Measurements from ENCODE around the gene APBB2. TPM values are rescaled to one million over a fixed set of nuclear protein-coding genes. Genes with fewer than 3 reads are reported as not detected.
A peak's percentile ranks its signal among the peaks of the same experiment; 100 is the strongest.
"Not testable (repeated sequence)": the region's sequence is repeated elsewhere in the genome, so short reads cannot be mapped to it uniquely, and the experiment has no call there.

APBB2 gene
- total RNA-seq, 4 donors from 2014 or later: 42.4 to 95.8 (median 51.3) TPM

GRCh38 chr4:41148931-41149330 is 65.4 kb downstream of the APBB2 start:
- H3K4me1 ChIP-seq: peaks cover 34% of the 10 kb centered on the region
- no peak for DNase-seq (ENCODE audit: low spot score in 2 of 2)

GRCh38 chr4:41148292-41148691 is 66.0 kb downstream of the APBB2 start:
- no peak for DNase-seq (ENCODE audit: low spot score in 2 of 2)
- no peak overlapping the region for H3K27ac ChIP-seq
- 86% methylated on average over 4 of the region's 4 CpGs for WGBS

More at GRCh38 chr4:41148931-41149330, 65.4 kb downstream of the APBB2 start:
- H3K36me3 ChIP-seq: no peaks in the 10 kb centered on the region
- 57% methylated on average over 4 of the region's 4 CpGs for WGBS
- no peak for TF ChIP-seq POLR2A (IDR thresholded peaks at IDR 0.05)
- H3K9me3 ChIP-seq: no peaks in the 10 kb centered on the region
- no peak overlapping the region for H3K4me3 ChIP-seq
- no peaks in the 10 kb centered on the region for H3K27me3 ChIP-seq
- no peak overlapping the region for H3K27ac ChIP-seq

GRCh38 chr4:41147570-41147969 is 66.8 kb downstream of the APBB2 start:
- DNase-seq (ENCODE audit: low spot score in 2 of 2); H3K27me3 ChIP-seq; H3K4me3 ChIP-seq; H3K9me3 ChIP-seq; H3K36me3 ChIP-seq; H3K27ac ChIP-seq: not testable (repeated sequence)
- peaks cover 47% of the 10 kb centered on the region for H3K4me1 ChIP-seq
- 75% methylated on average over 3 of the region's 3 CpGs for WGBS

More at GRCh38 chr4:41148292-41148691, 66.0 kb downstream of the APBB2 start:
- Histone ChIP-seq H3K4me3 (no peak overlapping the region), H3K9me3 (no peaks in the 10 kb centered on the region), H3K4me1 (peaks cover 40% of the 10 kb centered on the region), H3K36me3 (no peaks in the 10 kb centered on the region), H3K27me3 (no peaks in the 10 kb centered on the region)
- TF ChIP-seq POLR2A (IDR thresholded peaks at IDR 0.05) (no peak), POLR2AphosphoS5 (IDR thresholded peaks at IDR 0.05) (no peak), CTCF (IDR thresholded peaks at IDR 0.05) (no peak), EP300 (IDR thresholded peaks at IDR 0.05) (no peak)

GRCh38 chr4:41146716-41147506 is 67.4 kb downstream of the APBB2 start:
- no peaks in the 10 kb centered on the region for H3K9me3 ChIP-seq
- peak overlapping the region; percentile 68 for H3K27ac ChIP-seq
- H3K4me1 ChIP-seq: peaks cover 54% of the 10 kb centered on the region
- TF ChIP-seq CTCF (IDR thresholded peaks at IDR 0.05): no peak
- no peak for TF ChIP-seq EP300 (IDR thresholded peaks at IDR 0.05)
- TF ChIP-seq POLR2A (IDR thresholded peaks at IDR 0.05): no peak
- H3K27me3 ChIP-seq: no peaks in the 10 kb centered on the region
- 69% methylated on average over 14 of the region's 14 CpGs for WGBS
- DNase-seq (ENCODE audit: low spot score in 2 of 2): no peak
- no peak overlapping the region for H3K4me3 ChIP-seq
- H3K36me3 ChIP-seq: no peaks in the 10 kb centered on the region

- WGBS: 79% methylated on average over 5 of the region's 5 CpGs
- H3K27me3 ChIP-seq: no peaks in the 10 kb centered on the region
- H3K4me1 ChIP-seq: peaks cover 59% of the 10 kb centered on the region
- no peaks in the 10 kb centered on the region for H3K36me3 ChIP-seq
- H3K9me3 ChIP-seq: no peaks in the 10 kb centered on the region
- no peak overlapping the region for H3K4me3 ChIP-seq
- no peak for DNase-seq (ENCODE audit: low spot score in 2 of 2)
- TF ChIP-seq POLR2A (IDR thresholded peaks at IDR 0.05) (no peak), EP300 (IDR thresholded peaks at IDR 0.05) (no peak), POLR2AphosphoS5 (IDR thresholded peaks at IDR 0.05) (no peak), CTCF (IDR thresholded peaks at IDR 0.05) (no peak)
- H3K27ac ChIP-seq: peak overlapping the region; percentile 68
Measured at GRCh38 chr4:41146196-41146595, 68.1 kb downstream of the APBB2 start.

- TF ChIP-seq POLR2AphosphoS5 (IDR thresholded peaks at IDR 0.05) (no peak), CTCF (IDR thresholded peaks at IDR 0.05) (no peak), POLR2A (IDR thresholded peaks at IDR 0.05) (no peak), EP300 (IDR thresholded peaks at IDR 0.05) (no peak)
- Histone ChIP-seq H3K27ac (peak overlapping the region; percentile 78), H3K4me1 (peaks cover 59% of the 10 kb centered on the region), H3K36me3 (no peaks in the 10 kb centered on the region), H3K4me3 (no peak overlapping the region), H3K27me3 (no peaks in the 10 kb centered on the region), H3K9me3 (no peaks in the 10 kb centered on the region)
- no peak for DNase-seq (ENCODE audit: low spot score in 2 of 2)
- 64% methylated on average over 3 of the region's 3 CpGs for WGBS
Measured at GRCh38 chr4:41145571-41146078, 68.7 kb downstream of the APBB2 start.
